CD8-positive, alpha-beta memory T cell (primary cell): Measurements from ENCODE around the gene SEC14L5. TPM values are rescaled to one million over a fixed set of nuclear protein-coding genes. Genes with fewer than 3 reads are reported as not detected.
"Not testable (repeated sequence)": the region's sequence is repeated elsewhere in the genome, so short reads cannot be mapped to it uniquely, and the experiment has no call there.

Source experiments
- CTCF ChIA-PET: fragments of 350-600 bp; sonication (Branson Sonifier 250); formaldehyde crosslinking; loops from one replicate; lab custom pipeline; 2021; ENCODE audit warnings: antibody characterized with exemption; lab: Charles Lee
- POLR2A ChIA-PET: fragments of 350-600 bp; sonication (Branson Sonifier 250); formaldehyde crosslinking; loops from one replicate; lab custom pipeline; 2021; ENCODE audit warnings: antibody characterized with exemption; lab: Charles Lee
- DNase-seq, 5 donors: peaks; one replicate each; pipeline versions ENCODE4 v3.0.0 to v3.0.0-alpha.2; 2020 to 2022; ENCODE audit warnings: mixed read lengths in 1 of 5
- H3K27ac ChIP-seq: one replicate; pipeline ENCODE4 v1.7.0; 2013; ENCODE audit warnings: low read depth, mild to moderate bottlenecking, low read length, moderate library complexity
- H3K27me3 ChIP-seq: 2 replicates; pipeline ENCODE4 v1.7.0; 2013; ENCODE audit warnings: low read length, mild to moderate bottlenecking; ENCODE audit not compliant: insufficient read depth, poor library complexity, severe bottlenecking
- H3K36me3 ChIP-seq: 2 replicates; pipeline ENCODE4 v1.7.0; 2013; ENCODE audit warnings: mild to moderate bottlenecking, low read length, moderate library complexity; ENCODE audit not compliant: insufficient read depth
- H3K4me1 ChIP-seq: 2 replicates; pipeline ENCODE4 v1.7.0; 2013; ENCODE audit warnings: mild to moderate bottlenecking, low read length, moderate library complexity; ENCODE audit not compliant: insufficient read depth
- H3K4me3 ChIP-seq: 2 replicates; pipeline ENCODE4 v1.7.0; 2013; ENCODE audit warnings: mild to moderate bottlenecking, low read length
- H3K9me3 ChIP-seq: 2 replicates; pipeline ENCODE4 v1.7.0; 2013; ENCODE audit warnings: mild to moderate bottlenecking, low read length
- H3K27ac Mint-ChIP-seq, 8 donors: one replicate each; pipeline ENCODE4 v1.8.0; 2020 to 2021; ENCODE audit warnings: mixed read lengths in 8 of 8, mild to moderate bottlenecking in 6 of 8, inconsistent platforms in 3 of 8, moderate library complexity in 3 of 8
- H3K27me3 Mint-ChIP-seq, 2 donors: one replicate each; pipeline ENCODE4 v1.8.0; 2020 to 2021; ENCODE audit warnings: mixed read lengths in 2 of 2, mild to moderate bottlenecking in 1 of 2, moderate library complexity in 1 of 2
- H3K36me3 Mint-ChIP-seq, 3 donors: one replicate each; pipeline ENCODE4 v1.8.0; 2020 to 2021; ENCODE audit warnings: mixed read lengths in 3 of 3, inconsistent platforms in 1 of 3, mild to moderate bottlenecking in 1 of 3
- H3K4me1 Mint-ChIP-seq, 3 donors: one replicate each; pipeline ENCODE4 v1.8.0; 2020 to 2021; ENCODE audit warnings: mixed read lengths in 3 of 3, inconsistent platforms in 1 of 3, mild to moderate bottlenecking in 1 of 3
- H3K4me3 Mint-ChIP-seq, 7 donors: one replicate each; pipeline ENCODE4 v1.8.0; 2020 to 2021; ENCODE audit warnings: mixed read lengths in 7 of 7, mild to moderate bottlenecking in 6 of 7, moderate library complexity in 4 of 7, inconsistent platforms in 2 of 7
- H3K9me3 Mint-ChIP-seq, 5 donors: one replicate each; pipeline ENCODE4 v1.8.0; 2020 to 2022; ENCODE audit warnings: mixed read lengths in 5 of 5, mild to moderate bottlenecking in 3 of 5, moderate library complexity in 2 of 5, inconsistent platforms in 1 of 5
- polyA plus RNA-seq: library from polyadenylated mRNA; unstranded; fragments of 300-500 nt; fragmentation: Illumina TruSeq; gene quantifications from one replicate; pipeline ENCODE4 v1.2.3, GENCODE V29; 2021
- total RNA-seq, 2 experiments: library from RNA; stranded (reverse); gene quantifications; one replicate each; pipeline ENCODE4 v1.2.3, GENCODE V29; 2021

SEC14L5 gene
- total and polyA plus RNA-seq, 3 experiments from 2014 or later = not detected

- Mint-ChIP-seq H3K27me3 (peaks cover 0 to 2% of the 10 kb centered on the region in 2 donors), H3K4me3 (peak overlapping the region in 1 of 7 donors; percentile 83), H3K9me3 (no peaks in the 10 kb centered on the region), H3K27ac (peak overlapping the region in 2 of 8 donors; percentile 28 to 59), H3K36me3 (peaks cover 0 to 11% (median 3%) of the 10 kb centered on the region in 3 donors), H3K4me1 (peaks cover 12 to 26% (median 17%) of the 10 kb centered on the region in 3 donors)
- Histone ChIP-seq H3K4me3 (no peak overlapping the region), H3K27ac (no peak overlapping the region), H3K27me3 (no peaks in the 10 kb centered on the region), H3K36me3 (no peaks in the 10 kb centered on the region), H3K9me3 (no peaks in the 10 kb centered on the region), H3K4me1 (peaks cover 18% of the 10 kb centered on the region)
- no peak for DNase-seq
- ChIA-PET CTCF (no interaction called here), POLR2A (no interaction called here)
Observed at GRCh38 chr16:5035909-5036227, 77.7 kb downstream of the SEC14L5 start.

GRCh38 chr16:5036228-5037156, 78.4 kb downstream of the SEC14L5 start:
- CTCF ChIA-PET = no interaction called here
- Mint-ChIP-seq H3K27me3 (peaks cover 0 to 4% of the 10 kb centered on the region in 2 donors), H3K4me1 (peaks cover 12 to 26% (median 17%) of the 10 kb centered on the region in 3 donors), H3K9me3 (no peaks in the 10 kb centered on the region), H3K36me3 (peaks cover 0 to 6% (median 2%) of the 10 kb centered on the region in 3 donors), H3K27ac (peak overlapping the region in 1 of 8 donors; percentile 47), H3K4me3 (peak overlapping the region in 2 of 7 donors; percentile 40 to 60)
- H3K27me3 ChIP-seq = no peaks in the 10 kb centered on the region
- H3K27ac ChIP-seq = no peak overlapping the region
- no peaks in the 10 kb centered on the region for H3K36me3 ChIP-seq
- H3K4me1 ChIP-seq = peaks cover 18% of the 10 kb centered on the region
- H3K9me3 ChIP-seq = no peaks in the 10 kb centered on the region
- POLR2A ChIA-PET = no interaction called here
- peak in 1 of 5 donors; percentile 10 for DNase-seq
- H3K4me3 ChIP-seq = no peak overlapping the region

GRCh38 chr16:5040451-5040850, 82.3 kb downstream of the SEC14L5 start:
- no peaks in the 10 kb centered on the region for H3K36me3 Mint-ChIP-seq
- Histone ChIP-seq H3K27ac (no peak overlapping the region), H3K4me1 (no peaks in the 10 kb centered on the region), H3K9me3 (no peaks in the 10 kb centered on the region), H3K36me3 (no peaks in the 10 kb centered on the region), H3K4me3 (no peak overlapping the region), H3K27me3 (no peaks in the 10 kb centered on the region)
- ChIA-PET CTCF (no interaction called here), POLR2A (no interaction called here)
- no peak overlapping the region for H3K4me3 Mint-ChIP-seq
- H3K27ac Mint-ChIP-seq = no peak overlapping the region
- H3K4me1 Mint-ChIP-seq = no peaks in the 10 kb centered on the region
- H3K27me3 Mint-ChIP-seq = peaks cover 0 to 4% of the 10 kb centered on the region in 2 donors
- no peaks in the 10 kb centered on the region for H3K9me3 Mint-ChIP-seq
- DNase-seq = peak in 1 of 5 donors; percentile 9

- H3K4me1 ChIP-seq = no peaks in the 10 kb centered on the region
- H3K36me3 Mint-ChIP-seq = no peaks in the 10 kb centered on the region
- no peaks in the 10 kb centered on the region for H3K36me3 ChIP-seq
- H3K4me3 Mint-ChIP-seq = no peak overlapping the region
- no peaks in the 10 kb centered on the region for H3K9me3 Mint-ChIP-seq
- H3K27ac ChIP-seq = no peak overlapping the region
- no peaks in the 10 kb centered on the region for H3K27me3 ChIP-seq
- POLR2A ChIA-PET = no interaction called here
- H3K4me3 ChIP-seq = no peak overlapping the region
- H3K4me1 Mint-ChIP-seq = no peaks in the 10 kb centered on the region
- CTCF ChIA-PET = no interaction called here
- no peak overlapping the region for H3K27ac Mint-ChIP-seq
- H3K27me3 Mint-ChIP-seq = peaks cover 0 to 5% of the 10 kb centered on the region in 2 donors
- no peaks in the 10 kb centered on the region for H3K9me3 ChIP-seq
- no peak for DNase-seq
Observed at GRCh38 chr16:5041600-5042133, 83.5 kb downstream of the SEC14L5 start.

- peaks cover 3 to 5% of the 10 kb centered on the region in 2 donors for H3K27me3 Mint-ChIP-seq
- no peak overlapping the region for H3K27ac ChIP-seq
- no peaks in the 10 kb centered on the region for H3K27me3 ChIP-seq
- DNase-seq = peak in 1 of 5 donors; percentile 36
- no peaks in the 10 kb centered on the region for H3K36me3 ChIP-seq
- no peaks in the 10 kb centered on the region for H3K4me1 Mint-ChIP-seq
- no peak overlapping the region for H3K4me3 ChIP-seq
- no peak overlapping the region for H3K27ac Mint-ChIP-seq
- no peaks in the 10 kb centered on the region for H3K4me1 ChIP-seq
- CTCF ChIA-PET = no interaction called here
- H3K4me3 Mint-ChIP-seq = no peak overlapping the region
- POLR2A ChIA-PET = no interaction called here
- H3K9me3 ChIP-seq = no peaks in the 10 kb centered on the region
- no peaks in the 10 kb centered on the region for H3K9me3 Mint-ChIP-seq
- H3K36me3 Mint-ChIP-seq = no peaks in the 10 kb centered on the region
Observed at GRCh38 chr16:5042574-5043171, 84.5 kb downstream of the SEC14L5 start.

GRCh38 chr16:5044011-5044540, 85.9 kb downstream of the SEC14L5 start:
- ChIA-PET CTCF (no interaction called here), POLR2A (no interaction called here)
- Histone ChIP-seq H3K4me3 (no peak overlapping the region), H3K27me3 (no peaks in the 10 kb centered on the region), H3K4me1 (no peaks in the 10 kb centered on the region), H3K27ac (no peak overlapping the region), H3K36me3 (no peaks in the 10 kb centered on the region), H3K9me3 (no peaks in the 10 kb centered on the region)
- Mint-ChIP-seq H3K9me3 (peaks cover 0 to 2% (median 0%) of the 10 kb centered on the region in 5 donors), H3K4me3 (no peak overlapping the region), H3K27ac (no peak overlapping the region), H3K4me1 (no peaks in the 10 kb centered on the region), H3K36me3 (peaks cover 0 to 2% (median 0%) of the 10 kb centered on the region in 3 donors), H3K27me3 (peaks cover 3 to 5% of the 10 kb centered on the region in 2 donors)
- no peak for DNase-seq

- H3K4me3 Mint-ChIP-seq, H3K36me3 ChIP-seq, H3K27me3 ChIP-seq, H3K9me3 ChIP-seq, H3K36me3 Mint-ChIP-seq, DNase-seq, H3K9me3 Mint-ChIP-seq, H3K4me1 ChIP-seq, H3K27ac ChIP-seq, POLR2A ChIA-PET, CTCF ChIA-PET, H3K27me3 Mint-ChIP-seq, H3K4me1 Mint-ChIP-seq, H3K27ac Mint-ChIP-seq, H3K4me3 ChIP-seq: not testable (repeated sequence)
Observed at GRCh38 chr16:5044581-5044980, 86.5 kb downstream of the SEC14L5 start.
